Right cardiac atrium (tissue), 5 donors: ENCODE measurements around the gene RASGRP2. TPM values are rescaled to one million over a fixed set of nuclear protein-coding genes. Genes with fewer than 3 reads are reported as not detected.

ENCODE experiments used
- ATAC-seq, 2 donors: fragments of 200-7000 bp; cut with Tn5 transposase; one replicate each; pipeline versions ENCODE4 v1.8.0 to v1.9.1; 2020; ENCODE audit warnings: moderate library complexity in 2 of 2, mild to moderate bottlenecking in 1 of 2
- DNase-seq, 3 donors: peaks; one replicate each; pipeline ENCODE4 v3.0.0-alpha.2; 2020
- H3K27ac ChIP-seq: one replicate; pipeline ENCODE4 v1.5.1; 2013; ENCODE audit warnings: mild to moderate bottlenecking, low read length, control low read depth, moderate library complexity
- H3K27me3 ChIP-seq: one replicate; pipeline ENCODE4 v1.6.1; 2013; ENCODE audit not compliant: control insufficient read depth, insufficient read depth
- H3K4me1 ChIP-seq: one replicate; pipeline ENCODE4 v1.6.1; 2013; ENCODE audit warnings: low read length; ENCODE audit not compliant: control insufficient read depth, insufficient read depth
- H3K4me3 ChIP-seq: one replicate; pipeline ENCODE4 v1.5.1; 2013; ENCODE audit warnings: low read length, control low read depth
- H3K9me3 ChIP-seq: one replicate; pipeline ENCODE4 v1.6.1; 2013; ENCODE audit warnings: low read length; ENCODE audit not compliant: control insufficient read depth
- WGBS: extraction: QIAGEN DNeasy Blood & Tissue Kit; methylation state at CpG from one replicate; pipeline ENCODE4 v1.1.7; 2013; 5-methylcytosine and 5-hydroxymethylcytosine counted together
- intact Hi-C, 4 donors: fragments of 100-400 bp; cut with DNase I; formaldehyde crosslinking; loops; one replicate each; pipeline versions ENCODE4 v1.11.0 to v1.14.0; 2022 to 2023
- polyA plus RNA-seq: library from polyadenylated mRNA; stranded (reverse); fragments of 200-250 nt; gene quantifications from one replicate; pipeline ENCODE4 v1.2.3, GENCODE V29; 2013
- total RNA-seq, 4 donors: library from RNA; stranded (reverse); fragmentation: NEBNext Ultra II Directional; extraction: Animal tissue kit (Norgen Biotek cat#: 25700); gene quantifications; one replicate each; pipeline ENCODE4 v1.2.1, GENCODE V29; 2021
- donor health status: healthy with polysubstance abuse.
- donor health status: DM: no; HTN: yes; CAD: no.
- donor health status: DM: no; HTN: no; CAD: no.
- donor health status: DM: no; HTN: yes; CAD: no; lungs with severe emphysema.
- donor health status: DM: yes; HTN: yes; CAD: no.

The RASGRP2 gene
- total and polyA plus RNA-seq, 5 donors, result 25.5 to 69.6 (median 35.2) TPM

DNA sequence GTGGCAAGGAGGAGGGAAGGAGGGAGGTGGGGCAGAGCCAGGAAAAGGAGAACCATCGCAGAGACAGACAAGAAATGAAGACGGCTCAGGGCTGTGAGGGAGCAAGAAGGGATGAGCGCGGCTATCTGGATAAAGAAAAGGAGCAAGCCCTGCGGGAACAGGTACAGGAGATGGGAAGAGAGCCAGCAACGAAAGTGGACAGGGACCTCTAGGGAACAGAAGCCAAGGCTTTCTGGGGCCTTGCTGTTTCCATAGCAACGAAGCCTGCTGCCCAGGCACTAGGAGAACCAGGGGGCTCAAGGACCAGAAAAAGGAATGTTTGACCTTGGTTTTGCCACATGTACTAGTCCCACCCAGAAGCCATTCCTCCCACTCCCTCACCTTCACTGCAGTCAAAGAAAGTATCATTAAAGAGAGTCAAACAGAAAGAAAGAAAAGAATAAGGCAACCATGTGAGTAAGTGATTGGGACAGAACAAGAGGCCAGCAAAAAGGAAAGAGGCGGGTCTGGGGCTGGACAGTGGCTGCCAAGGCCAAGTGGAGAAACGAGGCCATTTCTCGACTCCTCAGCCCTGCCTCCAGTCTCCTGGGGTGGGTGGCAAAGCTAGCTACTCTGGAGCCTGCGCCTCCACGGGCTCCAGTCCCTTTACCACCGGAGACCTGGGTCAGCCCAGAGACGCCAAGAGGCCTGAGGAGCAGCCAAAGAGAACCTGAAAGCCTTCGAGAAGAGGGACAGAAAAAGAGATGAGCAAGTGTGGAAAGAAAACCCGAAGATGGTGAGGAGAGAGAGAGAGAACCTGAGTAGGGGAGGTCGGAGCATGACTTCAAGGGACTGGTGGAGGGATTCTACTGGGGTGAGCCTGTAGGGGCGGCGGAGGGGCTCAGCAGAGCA lies 56.1 kb downstream of the RASGRP2 start:
- Histone ChIP-seq H3K9me3 (no peaks in the 10 kb centered on the region), H3K27ac (no peak overlapping the region), H3K4me3 (no peak overlapping the region), H3K27me3 (no peaks in the 10 kb centered on the region), H3K4me1 (no peaks in the 10 kb centered on the region)
- ATAC-seq (peak; percentile 37 to 53), DNase-seq (peak in 1 of 3 donors; percentile 76)
- 49% methylated on average over 19 of the region's 19 CpGs for WGBS
- intact Hi-C loops, result loop anchor here in 2 of 4 donors (2.0 to 5.0 kb wide), 2 partner anchors 34 to 35 kb away; partner anchors contain the start of gene NRXN2 (in 2 of the 2)

DNA sequence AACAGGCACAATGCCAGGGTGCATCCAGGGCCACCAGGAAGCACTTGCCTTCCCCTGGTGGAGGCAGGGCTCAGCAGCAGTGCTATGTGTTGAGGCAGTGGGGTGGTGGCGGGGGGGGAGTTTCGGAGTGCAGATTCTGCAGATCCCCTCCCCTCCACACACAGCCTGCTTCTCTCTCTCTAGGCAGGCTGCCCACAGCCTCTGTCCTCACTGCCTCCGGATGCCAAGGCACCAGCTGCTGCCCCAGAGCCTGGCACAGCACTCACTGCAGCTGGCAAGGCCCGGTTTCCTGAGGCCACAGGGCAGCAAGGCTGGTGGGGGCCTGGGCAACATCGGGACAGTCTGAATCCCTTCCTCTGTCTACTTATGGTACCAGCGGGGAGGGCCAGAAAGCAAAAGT lies 56.7 kb downstream of the RASGRP2 start:
- no peaks in the 10 kb centered on the region for H3K4me1 ChIP-seq
- no peaks in the 10 kb centered on the region for H3K9me3 ChIP-seq
- H3K27ac ChIP-seq, result no peak overlapping the region
- H3K4me3 ChIP-seq, result no peak overlapping the region
- ATAC-seq (peak in 1 of 2 donors; percentile 8), DNase-seq (peak; percentile 40 to 79 (median 70))
- intact Hi-C loops, result loop anchor here in 1 of 4 donors (5.0 kb wide), 1 partner anchor 35 kb away; the partner anchor contains the start of gene NRXN2
- no peaks in the 10 kb centered on the region for H3K27me3 ChIP-seq
- WGBS, result 59% methylated on average over 6 of the region's 6 CpGs

DNA sequence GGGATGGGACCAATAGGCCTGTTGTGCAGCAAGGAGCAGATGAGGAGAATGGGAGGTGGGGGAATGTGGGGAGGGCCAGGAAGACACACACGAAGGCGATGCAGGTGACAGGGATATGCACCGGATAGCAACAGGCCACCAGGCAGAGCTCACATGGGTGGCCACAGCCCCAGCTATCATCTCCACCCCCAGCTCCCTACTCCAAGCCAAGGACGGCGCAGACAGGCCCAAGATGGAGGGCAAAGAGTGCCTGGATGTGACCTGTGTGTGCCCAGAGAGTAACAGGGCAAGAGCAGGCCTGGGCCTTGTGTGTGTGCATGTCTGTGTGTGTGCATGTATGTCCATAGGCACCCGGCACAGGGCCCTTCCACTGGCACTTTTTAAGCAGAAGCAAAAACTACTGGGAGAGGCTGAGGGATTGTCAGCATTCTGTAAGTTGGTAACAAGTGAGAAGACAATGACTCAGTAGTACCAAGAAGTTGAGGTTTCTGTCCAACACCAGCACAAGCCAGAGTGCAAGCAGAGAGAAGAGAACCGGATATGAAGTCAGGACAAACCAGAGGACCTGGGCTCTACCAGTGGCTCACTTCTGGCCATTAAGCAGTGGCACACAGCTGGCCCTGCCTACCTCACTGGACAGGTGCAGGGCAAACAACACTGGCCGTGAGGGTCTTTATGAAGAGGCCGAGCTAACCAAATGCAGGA lies 57.3 kb downstream of the RASGRP2 start:
- intact Hi-C loops, result loop anchor here in 1 of 4 donors (5.0 kb wide), 1 partner anchor 36 kb away; the partner anchor contains the start of gene NRXN2
- DNase-seq (no peak), ATAC-seq (no peak)
- H3K27me3 ChIP-seq, result no peaks in the 10 kb centered on the region
- no peak overlapping the region for H3K4me3 ChIP-seq
- no peaks in the 10 kb centered on the region for H3K4me1 ChIP-seq
- WGBS, result 87% methylated on average over 9 of the region's 9 CpGs
- no peaks in the 10 kb centered on the region for H3K9me3 ChIP-seq
- no peak overlapping the region for H3K27ac ChIP-seq

DNA sequence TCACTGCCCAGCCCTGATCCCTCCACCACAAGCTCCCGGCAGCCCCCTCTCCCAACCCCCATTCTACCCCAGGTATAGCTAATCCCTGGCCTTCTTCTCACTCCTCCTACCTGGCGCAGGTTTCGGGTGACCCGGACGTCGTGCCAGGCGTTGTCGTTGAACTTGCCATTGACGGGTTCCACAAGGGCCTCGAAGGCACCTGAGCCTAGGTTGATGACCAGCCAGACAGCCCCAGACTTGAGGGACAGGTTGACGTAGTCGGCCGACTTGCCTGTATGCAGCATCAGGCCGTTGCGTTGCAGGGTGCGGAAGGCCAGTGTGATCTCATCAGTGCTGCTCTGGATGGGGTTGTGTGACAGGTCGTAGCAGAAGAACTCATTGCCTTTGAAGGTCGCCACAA lies 58.4 kb downstream of the RASGRP2 start:
- ATAC-seq (no peak), DNase-seq (no peak)
- H3K27ac ChIP-seq, result no peak overlapping the region
- no peaks in the 10 kb centered on the region for H3K9me3 ChIP-seq
- no peaks in the 10 kb centered on the region for H3K4me1 ChIP-seq
- 88% methylated on average over 18 of the region's 18 CpGs for WGBS
- intact Hi-C loops, result loop anchor here in 1 of 4 donors (5.0 kb wide), 1 partner anchor 37 kb away; the partner anchor contains the start of gene NRXN2
- H3K4me3 ChIP-seq, result no peak overlapping the region
- H3K27me3 ChIP-seq, result no peaks in the 10 kb centered on the region

DNA sequence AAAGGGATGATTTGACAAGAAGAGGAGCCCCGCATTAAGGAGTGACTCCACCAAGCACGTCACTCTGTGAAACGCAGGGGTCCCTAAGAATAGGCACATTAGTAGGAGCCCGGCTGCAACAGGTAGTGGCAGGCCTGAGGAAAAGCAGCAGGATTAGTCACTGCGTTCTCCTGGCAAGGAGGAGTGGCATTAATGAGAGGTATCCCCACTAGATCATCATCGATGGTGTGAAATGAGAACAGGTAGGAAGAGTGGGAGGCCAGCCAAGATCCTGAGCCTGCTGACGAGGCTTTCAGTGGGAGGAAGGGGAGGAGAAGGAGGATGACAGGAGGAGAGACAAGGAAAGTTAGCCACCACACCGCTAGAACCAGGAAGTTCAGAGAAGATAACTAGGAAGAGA lies 59.6 kb downstream of the RASGRP2 start:
- no peak overlapping the region for H3K27ac ChIP-seq
- ATAC-seq (no peak), DNase-seq (no peak)
- no peak overlapping the region for H3K4me3 ChIP-seq
- H3K27me3 ChIP-seq, result no peaks in the 10 kb centered on the region
- no peaks in the 10 kb centered on the region for H3K4me1 ChIP-seq
- no peaks in the 10 kb centered on the region for H3K9me3 ChIP-seq
- intact Hi-C loops, result no loop called here
- WGBS, result 67% methylated on average over 8 of the region's 8 CpGs

DNA sequence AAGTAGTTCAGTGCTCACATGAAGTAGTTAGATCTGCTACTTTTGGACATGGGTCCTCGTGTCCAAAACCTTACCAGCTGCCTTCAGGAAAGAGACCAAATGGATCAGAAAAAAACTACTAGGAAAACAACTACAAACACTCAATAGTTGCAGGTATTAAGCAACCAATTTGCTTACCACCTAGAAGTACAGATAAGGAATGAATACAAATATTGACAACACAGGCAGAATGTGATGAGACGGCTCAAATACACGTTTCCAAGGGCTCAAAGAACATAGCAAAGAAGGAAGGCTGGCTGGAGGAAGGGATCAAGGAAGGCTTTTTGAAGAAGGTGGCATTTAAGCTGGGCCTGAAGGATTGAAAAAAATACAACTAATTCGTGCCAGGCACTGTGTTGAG lies 62.8 kb downstream of the RASGRP2 start:
- H3K9me3 ChIP-seq, result no peaks in the 10 kb centered on the region
- intact Hi-C loops, result no loop called here

DNA sequence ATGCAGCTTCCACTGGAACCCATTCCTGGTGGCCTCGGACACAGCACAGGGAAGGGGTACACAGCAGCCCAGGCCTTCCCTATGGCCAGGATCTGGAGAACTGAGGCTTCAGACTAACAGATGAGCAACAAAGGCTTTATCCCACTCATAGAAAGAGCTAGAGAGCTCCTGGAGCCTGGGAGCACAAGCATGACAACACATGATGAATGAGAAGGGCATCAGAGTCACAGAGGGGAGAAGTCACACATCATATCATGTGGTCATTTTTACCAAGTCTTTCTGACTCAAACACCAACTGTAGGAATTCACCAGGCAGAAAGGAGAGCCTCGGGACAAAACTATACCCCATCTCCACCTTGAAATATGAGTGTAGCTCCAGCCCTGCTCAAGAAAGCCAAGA lies 64.1 kb downstream of the RASGRP2 start:
- no peaks in the 10 kb centered on the region for H3K27me3 ChIP-seq
- intact Hi-C loops, result no loop called here
- no peak for ATAC-seq
- peaks cover 7% of the 10 kb centered on the region for H3K4me1 ChIP-seq
- no peak overlapping the region for H3K27ac ChIP-seq
- no peaks in the 10 kb centered on the region for H3K9me3 ChIP-seq
- no peak overlapping the region for H3K4me3 ChIP-seq
- no peak for DNase-seq
- WGBS, result 29% methylated on average over 2 of the region's 2 CpGs

More for the DNA sequence above, 62.8 kb downstream of the RASGRP2 start:
- H3K4me1 ChIP-seq, result no peaks in the 10 kb centered on the region
- no peak overlapping the region for H3K4me3 ChIP-seq
- WGBS, result 76% methylated on average over 4 of the region's 4 CpGs
- H3K27me3 ChIP-seq, result no peaks in the 10 kb centered on the region
- DNase-seq (no peak), ATAC-seq (no peak)
- H3K27ac ChIP-seq, result no peak overlapping the region

DNA sequence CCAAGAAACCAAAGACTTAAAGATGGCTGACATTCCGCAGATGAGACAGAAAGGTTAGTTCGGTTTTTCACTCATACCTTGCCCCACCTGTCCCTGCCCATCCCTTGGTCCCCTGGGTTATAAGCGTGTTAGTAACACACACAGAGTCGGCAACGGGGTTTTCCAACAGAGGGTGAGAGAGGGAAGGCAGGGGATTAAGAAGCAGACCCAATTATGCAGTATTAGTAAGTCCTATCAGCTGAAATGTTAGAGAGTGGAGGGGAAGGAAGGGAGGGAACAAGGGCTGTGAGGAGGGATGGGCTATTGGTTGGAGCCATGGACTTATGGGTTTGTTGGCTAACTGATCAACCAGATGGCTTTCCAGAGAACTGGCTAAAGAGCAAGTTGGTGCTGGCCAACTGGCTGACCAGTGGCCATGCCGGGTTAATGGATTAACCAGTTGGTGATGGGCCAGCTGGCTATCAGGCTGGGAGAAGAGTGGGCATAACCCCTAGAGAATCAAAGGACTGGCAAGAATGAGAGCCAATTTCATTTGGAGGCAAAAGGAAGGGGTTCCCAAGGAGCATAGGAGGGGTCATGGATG lies 66.4 kb downstream of the RASGRP2 start:
- H3K9me3 ChIP-seq, result no peaks in the 10 kb centered on the region
- no peaks in the 10 kb centered on the region for H3K27me3 ChIP-seq
- ATAC-seq (no peak), DNase-seq (no peak)
- 85% methylated on average over 6 of the region's 6 CpGs for WGBS
- peaks cover 7% of the 10 kb centered on the region for H3K4me1 ChIP-seq
- no peak overlapping the region for H3K27ac ChIP-seq
- intact Hi-C loops, result no loop called here
- H3K4me3 ChIP-seq, result no peak overlapping the region

Other genes with a start within 250 kb of the RASGRP2 start
- gene SLC22A11, start 188.2 kb downstream of the RASGRP2 start, total RNA-seq, result not detected
- not detected for gene SLC22A11, start 188.2 kb downstream of the RASGRP2 start, polyA plus RNA-seq
- not detected for gene SLC22A12, start 152.9 kb downstream of the RASGRP2 start, total RNA-seq
- gene SLC22A12, start 152.9 kb downstream of the RASGRP2 start, polyA plus RNA-seq, result not detected
- 1 to 10 TPM; 2.1 to 5.7 (median 2.9) TPM for gene NRXN2, start 20.9 kb downstream of the RASGRP2 start, total RNA-seq
- 2.2 TPM for gene NRXN2, start 20.9 kb downstream of the RASGRP2 start, polyA plus RNA-seq
- 10 to 100 TPM; 38.5 to 71.5 (median 57.9) TPM for gene PYGM, start 15.8 kb upstream of the RASGRP2 start, total RNA-seq
- 50.2 TPM for gene PYGM, start 15.8 kb upstream of the RASGRP2 start, polyA plus RNA-seq
- gene SF1, start 34.4 kb upstream of the RASGRP2 start, total RNA-seq, result 100 to 1,000 TPM; 188 to 203 (median 197) TPM
- gene SF1, start 34.4 kb upstream of the RASGRP2 start, polyA plus RNA-seq, result 72.8 TPM
- 10 to 100 TPM in 3 of 4 donors, 1 to 10 TPM in 1; 8.7 to 11.7 (median 11.0) TPM for gene MAP4K2, start 59.1 kb upstream of the RASGRP2 start, total RNA-seq
- 11.0 TPM for gene MAP4K2, start 59.1 kb upstream of the RASGRP2 start, polyA plus RNA-seq
- gene MEN1, start 66.4 kb upstream of the RASGRP2 start, total RNA-seq, result 10 to 100 TPM in 2 of 4 donors, 1 to 10 TPM in 2; 9.6 to 11.7 (median 10.1) TPM
- gene MEN1, start 66.4 kb upstream of the RASGRP2 start, polyA plus RNA-seq, result 10.1 TPM
- gene CDC42BPG, start 100.5 kb upstream of the RASGRP2 start, total RNA-seq, result 1 to 10 TPM in 1 of 4 donors, under 1 TPM in 3; 0.39 to 2.3 (median 0.78) TPM
- gene CDC42BPG, start 100.5 kb upstream of the RASGRP2 start, polyA plus RNA-seq, result 0.36 TPM
- gene EHD1, start 134.5 kb upstream of the RASGRP2 start, total RNA-seq, result 10 to 100 TPM; 23.4 to 35.3 (median 31.4) TPM
- 20.8 TPM for gene EHD1, start 134.5 kb upstream of the RASGRP2 start, polyA plus RNA-seq
- gene ATG2A, start 173.1 kb upstream of the RASGRP2 start, total RNA-seq, result 10 to 100 TPM; 13.3 to 17.9 (median 15.3) TPM
- 13.6 TPM for gene ATG2A, start 173.1 kb upstream of the RASGRP2 start, polyA plus RNA-seq
- 10 to 100 TPM; 21.7 to 28.0 (median 24.6) TPM for gene PPP2R5B, start 180.5 kb upstream of the RASGRP2 start, total RNA-seq
- gene PPP2R5B, start 180.5 kb upstream of the RASGRP2 start, polyA plus RNA-seq, result 28.9 TPM
- not detected for gene GPHA2, start 191.8 kb upstream of the RASGRP2 start, total RNA-seq
- not detected for gene GPHA2, start 191.8 kb upstream of the RASGRP2 start, polyA plus RNA-seq
- not detected for gene MAJIN, start 228.0 kb upstream of the RASGRP2 start, total RNA-seq
- gene MAJIN, start 228.0 kb upstream of the RASGRP2 start, polyA plus RNA-seq, result not detected